Ovary (tissue), 9 donors: Measurements from ENCODE around the gene ZIK1. TPM values are rescaled to one million over a fixed set of nuclear protein-coding genes. Genes with fewer than 3 reads are reported as not detected.

Source experiments
- DNase-seq, 5 donors: peaks; one replicate each; pipeline ENCODE4 v3.0.0-alpha.2; 2019 to 2020
- H3K27ac ChIP-seq, 2 donors: fragments of 200-600 bp; one replicate each; pipeline versions ENCODE4 v1.5.1 to v1.8.0; 2019 to 2022
- H3K27me3 ChIP-seq: fragments of 200-600 bp; one replicate; pipeline ENCODE4 v1.8.0; 2022
- H3K36me3 ChIP-seq: fragments of 200-600 bp; sonication (generic); one replicate; pipeline ENCODE4 v1.5.1; 2019
- H3K4me1 ChIP-seq: one replicate; pipeline ENCODE4 v1.8.1; 2013; ENCODE audit warnings: mild to moderate bottlenecking, moderate library complexity; ENCODE audit not compliant: insufficient read depth
- H3K4me3 ChIP-seq: fragments of 200-600 bp; sonication (generic); one replicate; pipeline ENCODE4 v1.5.1; 2017
- H3K9me3 ChIP-seq, 2 donors: fragments of 200-600 bp in 1 of 2; sonication (generic) in 1 of 2; one replicate each; pipeline versions ENCODE4 v1.5.1 to v1.8.1; 2013 to 2019; ENCODE audit warnings: mild to moderate bottlenecking in 1 of 2, moderate library complexity in 1 of 2
- EP300 ChIP-seq: sonication (generic); formaldehyde crosslinking; IDR thresholded peaks from one replicate; pipeline ENCODE4 v1.6.1; 2017; ENCODE audit warnings: antibody characterized with exemption
- POLR2A ChIP-seq: fragments of 450-650 bp; IDR thresholded peaks from one replicate; pipeline ENCODE4 v1.6.1; 2017; ENCODE audit warnings: antibody characterized with exemption, mild to moderate bottlenecking, moderate library complexity
- WGBS, 3 donors: extraction: QIAGEN DNeasy Blood & Tissue Kit in 1 of 3; methylation state at CpG; one replicate each; pipeline versions ENCODE4 v1.1.5 to v1.1.7; 2013 to 2017; 5-methylcytosine and 5-hydroxymethylcytosine counted together
- intact Hi-C, 4 donors: fragments of 100-400 bp; cut with DNase I; formaldehyde crosslinking; loops; one replicate each; pipeline versions ENCODE4 v1.11.0 to v1.15.1; 2022 to 2023
- polyA plus RNA-seq, 2 donors: library from polyadenylated mRNA; stranded (reverse); fragments of 200-250 nt in 1 of 2; fragments of 350-450 nt in 1 of 2; fragmentation: Illumina TruSeq in 1 of 2; extraction: RNeasy Lipid Tissue Mini Kit (QIAGEN cat#74804) in 1 of 2; gene quantifications; one replicate each; pipeline ENCODE4 v1.2.3, GENCODE V29; 2013 to 2014
- total RNA-seq, 7 donors: library from RNA; depleted of rRNA in 2 of 7; stranded (reverse); fragments of >200 nt in 2 of 7; fragmentation: NEBNext Ultra II Directional in 3 of 7; extraction: Animal tissue kit (Norgen Biotek cat#: 25700) in 3 of 7; gene quantifications; one replicate each; pipeline versions ENCODE4 v1.1.0 to v1.2.4, GENCODE V29; 2016 to 2023
- TF ChIP-seq, protein P1 (sequence below), 3 donors: fragments of 450-650 bp in 2 of 3; fragments of 200-600 bp in 1 of 3; IDR thresholded peaks; one replicate each; pipeline versions ENCODE4 v1.5.1 to v1.8.0; 2016 to 2022; ENCODE audit warnings: antibody characterized with exemption in 3 of 3, mild to moderate bottlenecking in 1 of 3
- donor health status: DM: no; HTN: no; CAD: no; lungs with moderate emphysema.
- donor health status: DM: no; HTN: no; CAD: no.
- donor health status: Bipolar disorder and iron deficiency.
- donor health status: DM: yes; HTN: yes; CAD: no.
- donor health status: DM: no; HTN: no; CAD: no.
- donor health status: DM: yes; HTN: yes; CAD: no.

The ZIK1 gene
- total and polyA plus RNA-seq, 9 donors: 3.4 to 10.2 (median 7.3) TPM

DNA sequence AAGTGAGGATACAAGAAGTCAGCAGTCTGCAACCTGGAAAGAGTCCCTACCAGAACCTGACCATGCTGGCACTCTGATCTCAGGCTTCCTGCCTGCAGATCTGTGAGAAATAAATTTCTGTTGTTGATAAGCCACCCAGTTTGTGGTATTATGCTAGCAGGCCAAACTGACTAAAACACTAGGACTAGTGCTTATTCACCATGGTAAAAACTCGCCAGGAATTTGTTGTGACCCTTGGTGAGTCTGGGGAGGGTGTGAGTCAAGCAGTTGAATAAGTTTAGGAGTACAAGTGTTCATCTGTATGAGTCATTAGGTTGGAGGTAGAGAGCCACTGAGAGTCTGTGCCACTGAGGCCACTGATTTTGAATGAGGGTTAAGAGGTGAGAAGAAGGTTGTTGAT, 3.6 kb downstream of the ZIK1 start:
- H3K27me3 ChIP-seq: no peaks in the 10 kb centered on the region
- no peak for DNase-seq
- no peak for TF ChIP-seq POLR2A
- TF ChIP-seq, protein P1, sequence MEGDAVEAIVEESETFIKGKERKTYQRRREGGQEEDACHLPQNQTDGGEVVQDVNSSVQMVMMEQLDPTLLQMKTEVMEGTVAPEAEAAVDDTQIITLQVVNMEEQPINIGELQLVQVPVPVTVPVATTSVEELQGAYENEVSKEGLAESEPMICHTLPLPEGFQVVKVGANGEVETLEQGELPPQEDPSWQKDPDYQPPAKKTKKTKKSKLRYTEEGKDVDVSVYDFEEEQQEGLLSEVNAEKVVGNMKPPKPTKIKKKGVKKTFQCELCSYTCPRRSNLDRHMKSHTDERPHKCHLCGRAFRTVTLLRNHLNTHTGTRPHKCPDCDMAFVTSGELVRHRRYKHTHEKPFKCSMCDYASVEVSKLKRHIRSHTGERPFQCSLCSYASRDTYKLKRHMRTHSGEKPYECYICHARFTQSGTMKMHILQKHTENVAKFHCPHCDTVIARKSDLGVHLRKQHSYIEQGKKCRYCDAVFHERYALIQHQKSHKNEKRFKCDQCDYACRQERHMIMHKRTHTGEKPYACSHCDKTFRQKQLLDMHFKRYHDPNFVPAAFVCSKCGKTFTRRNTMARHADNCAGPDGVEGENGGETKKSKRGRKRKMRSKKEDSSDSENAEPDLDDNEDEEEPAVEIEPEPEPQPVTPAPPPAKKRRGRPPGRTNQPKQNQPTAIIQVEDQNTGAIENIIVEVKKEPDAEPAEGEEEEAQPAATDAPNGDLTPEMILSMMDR (IDR thresholded peaks at IDR 0.05): no peak
- no peak for TF ChIP-seq EP300
- peaks cover 8% of the 10 kb centered on the region for H3K4me1 ChIP-seq
- no peak overlapping the region for H3K27ac ChIP-seq
- H3K9me3 ChIP-seq: peaks cover 3 to 70% of the 10 kb centered on the region in 2 donors
- intact Hi-C loops: no loop called here
- H3K4me3 ChIP-seq: no peak overlapping the region
- no peaks in the 10 kb centered on the region for H3K36me3 ChIP-seq
- WGBS, 3 donors: 94 to 100% (median 96%) methylated on average over 1 of the region's 1 CpG

DNA sequence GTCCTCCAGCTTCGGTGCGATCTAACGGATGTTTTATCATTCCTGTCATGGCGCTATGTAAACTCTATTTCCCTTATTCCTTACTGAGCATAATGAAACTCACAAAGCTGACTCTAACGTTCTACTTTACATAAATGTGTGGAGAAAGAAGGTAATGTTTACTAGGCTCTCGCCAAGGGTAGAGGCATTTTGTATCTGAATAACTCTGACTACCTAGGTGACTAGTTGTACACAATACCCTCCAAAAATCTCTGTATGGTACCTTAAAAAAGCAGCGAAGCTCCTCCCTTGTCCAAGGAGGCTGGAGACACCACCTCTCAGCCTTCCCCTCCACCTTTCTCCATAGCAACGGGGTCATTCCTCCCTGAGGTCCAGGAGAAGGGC, 15.4 kb downstream of the ZIK1 start:
- Histone ChIP-seq H3K4me1 (peaks cover 5% of the 10 kb centered on the region), H3K36me3 (no peaks in the 10 kb centered on the region), H3K27ac (no peak overlapping the region), H3K4me3 (peak overlapping the region; percentile 66), H3K9me3 (peaks cover 0 to 14% of the 10 kb centered on the region in 2 donors), H3K27me3 (no peaks in the 10 kb centered on the region)
- 52 to 61% (median 53%) methylated on average over 8 of the region's 8 CpGs for WGBS, 3 donors
- DNase-seq: no peak
- intact Hi-C loops: no loop called here
- TF ChIP-seq EP300: no peak
- no peak for TF ChIP-seq POLR2A
- TF ChIP-seq, protein P1 (IDR thresholded peaks at IDR 0.05): no peak

DNA sequence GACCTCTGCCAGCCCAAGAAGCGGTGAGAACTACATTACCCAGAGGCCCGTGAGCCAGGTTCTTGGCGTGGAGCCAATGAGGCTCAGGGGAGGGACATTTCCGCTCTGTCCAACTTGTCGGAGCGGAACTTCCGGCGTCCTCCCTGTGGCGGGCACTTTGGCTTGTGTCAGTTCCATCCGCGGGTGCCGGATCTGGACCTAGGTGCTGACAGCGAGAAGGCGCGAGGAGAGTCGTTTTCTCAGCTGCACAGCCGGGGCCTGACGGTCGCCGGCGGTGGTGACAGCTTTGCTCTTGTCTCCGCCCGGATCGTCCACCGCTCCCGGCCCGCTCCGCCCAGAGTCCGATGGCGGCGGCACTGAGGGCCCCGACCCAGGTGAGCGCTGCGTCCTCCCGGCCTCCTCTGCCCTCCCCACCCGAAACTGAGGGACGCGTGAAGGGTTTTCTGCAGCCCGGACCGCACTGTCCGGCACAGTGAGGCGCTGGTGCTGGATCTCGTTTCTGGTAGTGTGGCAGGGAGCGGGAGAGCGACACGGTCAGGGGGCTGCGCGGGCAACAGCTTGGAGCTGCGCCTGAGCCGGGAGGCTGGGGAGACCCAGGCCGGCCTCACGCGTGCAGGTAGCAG, 15.9 kb downstream of the ZIK1 start, which contains the start of gene ZNF530:
ZNF530 (plus strand) TSS at position 125 of the 623 bp plus-strand sequence. CDS start 4,461 bp downstream, outside the sequence.
- no peak for TF ChIP-seq EP300
- TF ChIP-seq POLR2A: no peak
- TF ChIP-seq, protein P1 (IDR thresholded peaks at IDR 0.05): no peak
- WGBS, 3 donors: 0 to 1% (median 0%) methylated on average over 37 to 53 of the region's 53 CpGs
- Histone ChIP-seq H3K27ac (no peak within 1 kb of the TSS), H3K36me3 (no peaks in the 10 kb centered on the region), H3K27me3 (no peaks in the 10 kb centered on the region), H3K9me3 (peaks cover 0 to 19% of the 10 kb centered on the region in 2 donors), H3K4me3 (peak within 1 kb of the TSS; percentile 66), H3K4me1 (peaks cover 5% of the 10 kb centered on the region)
- peak; percentile 92 to 96 (median 92) for DNase-seq
- intact Hi-C loops: no loop called here

DNA sequence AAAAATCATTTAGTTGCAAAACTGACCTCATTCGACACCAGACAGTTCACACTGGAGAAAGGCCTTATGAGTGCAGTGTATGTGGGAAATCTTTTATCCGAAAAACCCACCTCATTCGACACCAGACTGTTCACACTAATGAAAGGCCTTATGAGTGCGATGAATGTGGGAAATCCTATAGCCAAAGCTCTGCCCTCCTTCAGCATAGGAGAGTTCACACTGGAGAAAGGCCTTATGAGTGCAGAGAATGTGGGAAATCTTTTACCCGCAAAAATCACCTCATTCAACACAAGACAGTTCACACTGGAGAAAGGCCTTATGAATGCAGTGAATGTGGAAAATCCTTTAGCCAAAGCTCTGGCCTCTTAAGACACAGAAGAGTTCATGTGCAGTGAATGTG, 23.0 kb downstream of the ZIK1 start:
- Histone ChIP-seq H3K4me1 (no peaks in the 10 kb centered on the region), H3K4me3 (no peak overlapping the region), H3K27ac (no peak overlapping the region), H3K9me3 (peaks cover 0 to 51% of the 10 kb centered on the region in 2 donors), H3K36me3 (no peaks in the 10 kb centered on the region), H3K27me3 (no peaks in the 10 kb centered on the region)
- 96 to 98% (median 97%) methylated on average over 5 of the region's 5 CpGs for WGBS, 3 donors
- DNase-seq: no peak
- intact Hi-C loops: no loop called here
- TF ChIP-seq, protein P1 (IDR thresholded peaks at IDR 0.05): no peak
- TF ChIP-seq POLR2A (no peak), EP300 (no peak)
